NCI-H1048 (cell line): ENCODE measurements around the gene SCD5.

Source experiments
- DNase-seq: peaks from one replicate; lab custom pipeline; 2025; lab: John Stamatoyannopoulos, UW

The SCD5 gene

GRCh38 chr4:82630079-82630478, 168.5 kb downstream of the SCD5 start:
- no peak for DNase-seq

- no peak for DNase-seq
Measured at GRCh38 chr4:82629238-82630000, 169.2 kb downstream of the SCD5 start.

GRCh38 chr4:82626251-82626868, 172.2 kb downstream of the SCD5 start:
- no peak for DNase-seq

GRCh38 chr4:82624819-82625218, 173.8 kb downstream of the SCD5 start:
- no peak for DNase-seq

GRCh38 chr4:82623121-82623683, 175.4 kb downstream of the SCD5 start:
- DNase-seq = no peak

- DNase-seq = no peak
Measured at GRCh38 chr4:82621251-82621650, 177.3 kb downstream of the SCD5 start.

- no peak for DNase-seq
Measured at GRCh38 chr4:82620126-82620735, 178.4 kb downstream of the SCD5 start.

- no peak for DNase-seq
Measured at GRCh38 chr4:82618103-82618720, 180.4 kb downstream of the SCD5 start.

- no peak for DNase-seq
Measured at GRCh38 chr4:82614838-82615449, 183.7 kb downstream of the SCD5 start.

GRCh38 chr4:82613121-82613520, 185.5 kb downstream of the SCD5 start:
- DNase-seq = no peak

GRCh38 chr4:82611982-82612381, 186.6 kb downstream of the SCD5 start:
- DNase-seq = no peak

- DNase-seq = no peak
Measured at GRCh38 chr4:82611527-82611926, 187.1 kb downstream of the SCD5 start.

GRCh38 chr4:82610041-82610440, 188.6 kb downstream of the SCD5 start:
- no peak for DNase-seq

- DNase-seq = no peak
Measured at GRCh38 chr4:82606622-82607021, 192.0 kb downstream of the SCD5 start.

- DNase-seq = no peak
Measured at GRCh38 chr4:82604522-82604921, 194.1 kb downstream of the SCD5 start.

GRCh38 chr4:82601242-82602015, 197.2 kb downstream of the SCD5 start:
- no peak for DNase-seq

GRCh38 chr4:82599336-82599735, 199.3 kb downstream of the SCD5 start:
- DNase-seq = no peak

- DNase-seq = no peak
Measured at GRCh38 chr4:82594456-82594855, 204.1 kb downstream of the SCD5 start.

- no peak for DNase-seq
Measured at GRCh38 chr4:82593411-82593810, 205.2 kb downstream of the SCD5 start.

- DNase-seq = no peak
Measured at GRCh38 chr4:82592639-82593038, 206.0 kb downstream of the SCD5 start.

GRCh38 chr4:82591592-82591991, 207.0 kb downstream of the SCD5 start:
- DNase-seq = no peak
